ENCODE results near the gene SOX21.
"Not testable (repeated sequence)": the region's sequence is repeated elsewhere in the genome, so short reads cannot be mapped to it uniquely, and the experiment has no call there.

Gene SOX21

GRCh38 chr13:94739235-94739634 is 26.9 kb upstream of the SOX21 start:
- no peak for TF ChIP-seq CTCF (IDR thresholded peaks at IDR 0.05; ENCODE audit: low read depth, low read length, missing control alignments)
- DNase-seq (ENCODE audit: low read depth) = no peak
- H3K4me3 ChIP-seq (ENCODE audit: low read depth, low read length) = no peak overlapping the region
- in situ Hi-C loops (cut with HindIII; ENCODE audit: low sequenced_read_pairs) = no loop called here

GRCh38 chr13:94731028-94731427 is 18.7 kb upstream of the SOX21 start:
- in situ Hi-C loops (cut with HindIII; ENCODE audit: low sequenced_read_pairs) = no loop called here
- no peak for DNase-seq (ENCODE audit: low read depth)
- no peak for TF ChIP-seq CTCF (IDR thresholded peaks at IDR 0.05; ENCODE audit: low read depth, low read length, missing control alignments)
- H3K4me3 ChIP-seq (ENCODE audit: low read depth, low read length) = no peak overlapping the region

GRCh38 chr13:94729941-94730340 is 17.6 kb upstream of the SOX21 start:
- in situ Hi-C loops (cut with HindIII; ENCODE audit: low sequenced_read_pairs); DNase-seq (ENCODE audit: low read depth); H3K4me3 ChIP-seq (ENCODE audit: low read depth, low read length): not testable (repeated sequence)

GRCh38 chr13:94726425-94726824 is 14.1 kb upstream of the SOX21 start:
- no peak for DNase-seq (ENCODE audit: low read depth)
- TF ChIP-seq CTCF (IDR thresholded peaks at IDR 0.05; ENCODE audit: low read depth, low read length, missing control alignments) = no peak
- in situ Hi-C loops (cut with HindIII; ENCODE audit: low sequenced_read_pairs) = no loop called here
- no peak overlapping the region for H3K4me3 ChIP-seq (ENCODE audit: low read depth, low read length)

GRCh38 chr13:94722609-94723345 is 10.4 kb upstream of the SOX21 start:
- TF ChIP-seq CTCF (IDR thresholded peaks at IDR 0.05; ENCODE audit: low read depth, low read length, missing control alignments) = no peak
- H3K4me3 ChIP-seq (ENCODE audit: low read depth, low read length) = no peak overlapping the region
- no peak for DNase-seq (ENCODE audit: low read depth)
- in situ Hi-C loops (cut with HindIII; ENCODE audit: low sequenced_read_pairs) = no loop called here

- in situ Hi-C loops (cut with HindIII; ENCODE audit: low sequenced_read_pairs); DNase-seq (ENCODE audit: low read depth): not testable (repeated sequence)
Measured at GRCh38 chr13:94718697-94719096, 6.4 kb upstream of the SOX21 start.

GRCh38 chr13:94717916-94718315 is 5.6 kb upstream of the SOX21 start:
- no peak for TF ChIP-seq CTCF (IDR thresholded peaks at IDR 0.05; ENCODE audit: low read depth, low read length, missing control alignments)
- in situ Hi-C loops (cut with HindIII; ENCODE audit: low sequenced_read_pairs) = no loop called here
- H3K4me3 ChIP-seq (ENCODE audit: low read depth, low read length) = no peak overlapping the region
- DNase-seq (ENCODE audit: low read depth) = no peak

More at GRCh38 chr13:94718697-94719096, 6.4 kb upstream of the SOX21 start:
- H3K4me3 ChIP-seq (ENCODE audit: low read depth, low read length) = not testable (repeated sequence)
